ENCODE data around the gene SOHLH1.

SOHLH1 gene, protein sequence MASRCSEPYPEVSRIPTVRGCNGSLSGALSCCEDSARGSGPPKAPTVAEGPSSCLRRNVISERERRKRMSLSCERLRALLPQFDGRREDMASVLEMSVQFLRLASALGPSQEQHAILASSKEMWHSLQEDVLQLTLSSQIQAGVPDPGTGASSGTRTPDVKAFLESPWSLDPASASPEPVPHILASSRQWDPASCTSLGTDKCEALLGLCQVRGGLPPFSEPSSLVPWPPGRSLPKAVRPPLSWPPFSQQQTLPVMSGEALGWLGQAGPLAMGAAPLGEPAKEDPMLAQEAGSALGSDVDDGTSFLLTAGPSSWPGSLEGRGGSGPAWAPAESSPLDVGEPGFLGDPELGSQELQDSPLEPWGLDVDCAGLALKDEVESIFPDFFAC

DNA sequence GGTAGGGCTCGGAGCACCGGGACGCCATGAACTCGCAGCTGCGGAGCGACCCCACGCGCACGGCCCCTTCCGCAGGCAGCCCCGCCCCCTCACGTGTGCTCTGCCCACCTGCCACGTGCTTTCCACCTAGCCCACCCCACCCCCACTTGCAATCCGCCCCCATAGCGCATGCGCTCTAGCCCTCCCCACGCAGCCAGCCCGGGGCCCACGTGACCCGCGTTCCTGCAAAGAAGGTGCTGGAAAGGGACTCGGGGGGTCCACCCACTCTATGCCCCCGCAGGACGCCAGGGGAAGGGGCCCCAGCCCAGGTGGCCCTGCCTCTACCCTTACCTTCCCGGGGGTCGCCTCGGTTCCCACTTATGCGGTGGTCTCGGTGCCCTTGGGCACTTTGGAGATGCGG is at the start of gene SOHLH1:
Gene SOHLH1 (minus strand): TSS at position 42 of the 400 bp plus-strand sequence. CDS start 14 bp downstream, at position 28.
- DNase-seq: no peak

DNA sequence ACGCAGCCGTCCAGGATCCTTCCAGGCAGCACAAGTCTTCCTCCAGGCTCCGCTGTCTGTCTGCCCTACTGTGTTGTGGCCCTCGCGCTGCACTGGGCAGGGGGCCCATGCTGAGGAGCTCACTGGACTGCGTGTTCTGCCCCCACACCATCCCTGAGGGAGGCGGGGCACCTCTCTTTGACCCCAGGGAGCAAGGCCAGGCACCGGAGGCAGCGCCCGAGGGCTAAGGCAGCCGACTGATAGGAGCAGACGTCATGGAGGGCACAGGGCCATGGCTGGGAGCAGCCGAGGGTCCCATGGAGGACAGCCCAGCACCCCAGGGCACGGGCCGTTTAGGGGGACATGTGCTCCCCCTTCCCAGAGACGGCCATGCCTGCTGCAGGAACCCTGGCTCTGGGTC is 49.4 kb upstream of the SOHLH1 start:
- DNase-seq: no peak

DNA sequence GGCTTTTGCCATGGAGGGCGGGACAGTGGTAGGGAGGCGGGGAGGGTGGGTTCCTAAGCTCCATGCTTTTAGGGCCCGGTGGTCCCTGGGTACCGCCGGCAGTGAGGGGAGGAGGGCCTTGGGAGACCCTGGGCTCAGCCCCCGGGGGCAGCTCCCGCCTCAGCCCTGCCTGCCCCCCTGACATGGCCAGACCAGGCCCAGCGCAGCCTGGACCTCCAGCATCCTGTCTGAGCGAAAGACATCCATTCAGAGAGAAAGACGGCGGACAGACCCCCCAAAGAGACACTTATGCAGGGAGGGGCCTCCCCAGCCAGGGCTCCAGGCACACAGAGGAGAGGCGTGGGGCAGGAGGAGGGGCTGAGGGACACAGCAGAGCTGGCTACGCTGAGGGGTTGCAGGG is 48.0 kb upstream of the SOHLH1 start:
- no peak for DNase-seq

DNA sequence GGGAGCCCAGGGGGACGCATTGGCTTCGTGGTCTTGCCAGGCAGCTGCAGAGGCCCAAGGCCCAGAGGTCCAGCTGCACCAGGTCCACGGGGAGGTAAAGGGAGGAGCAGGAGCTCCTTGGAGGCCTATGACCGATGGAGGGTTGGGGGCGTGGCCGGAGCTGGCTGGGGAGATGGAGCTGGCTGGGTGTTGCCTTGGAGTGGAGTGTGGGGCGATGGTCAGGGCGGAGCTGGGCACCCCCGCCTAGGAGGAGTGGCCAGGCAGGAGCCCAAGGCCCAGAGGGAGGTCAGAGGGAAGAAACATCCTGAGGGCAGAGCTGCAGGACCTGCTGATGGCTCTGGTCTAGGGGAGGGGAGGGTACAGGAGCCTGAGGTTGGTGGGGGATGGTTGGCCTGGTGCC is 47.3 kb upstream of the SOHLH1 start:
- no peak for DNase-seq

DNA sequence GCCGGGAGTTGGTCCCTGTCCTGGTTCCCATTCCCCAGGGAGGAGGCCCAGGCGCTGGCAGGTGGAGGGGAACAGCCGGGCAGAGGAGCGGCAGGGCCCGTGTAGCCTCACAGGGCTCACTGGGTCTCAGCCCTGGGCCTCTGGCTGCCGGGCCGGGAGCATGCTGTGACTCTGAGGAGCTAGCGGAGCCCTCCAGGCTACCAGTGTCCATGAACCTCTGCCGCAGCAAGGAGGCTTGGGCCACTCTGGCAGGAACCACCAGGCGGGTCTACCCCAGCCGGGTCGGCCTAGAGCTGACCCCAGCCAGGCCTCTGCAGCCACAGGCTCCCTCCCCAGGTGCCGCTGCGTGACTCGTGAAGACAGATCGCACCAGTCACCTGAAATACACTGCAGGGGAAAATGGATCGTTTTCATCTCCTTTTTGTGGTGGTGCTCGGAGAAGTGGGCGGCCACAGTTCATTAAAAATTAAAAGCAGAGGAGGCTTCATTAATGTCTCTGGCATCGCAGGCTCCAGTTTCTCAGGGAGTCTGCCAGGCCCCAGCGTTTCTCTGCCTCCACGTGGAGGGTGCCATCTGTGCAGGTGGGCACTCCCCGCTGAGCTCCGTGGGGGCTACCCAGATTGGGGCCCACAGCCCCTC is 46.5 kb upstream of the SOHLH1 start:
- DNase-seq: no peak

DNA sequence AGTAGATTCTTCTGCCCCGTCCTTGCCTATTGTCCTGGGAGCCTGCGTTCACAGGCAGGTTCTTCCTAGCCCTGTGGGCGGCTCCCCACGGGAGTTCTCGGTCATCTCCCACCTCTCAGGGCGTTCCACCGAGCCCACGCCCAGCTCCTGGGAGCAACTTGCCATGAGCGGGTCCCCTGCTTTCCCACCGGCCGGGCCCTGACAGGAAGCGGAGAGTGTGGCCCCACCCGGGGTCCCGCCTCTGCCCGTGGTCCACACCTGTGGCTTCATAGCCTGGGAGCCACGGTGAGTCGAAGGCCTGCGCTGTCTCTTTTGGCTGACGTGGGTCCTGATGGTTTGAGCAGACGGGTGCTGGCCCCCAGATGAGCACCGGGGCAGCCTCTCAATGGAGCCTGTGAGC is 45.9 kb upstream of the SOHLH1 start:
- DNase-seq: no peak

DNA sequence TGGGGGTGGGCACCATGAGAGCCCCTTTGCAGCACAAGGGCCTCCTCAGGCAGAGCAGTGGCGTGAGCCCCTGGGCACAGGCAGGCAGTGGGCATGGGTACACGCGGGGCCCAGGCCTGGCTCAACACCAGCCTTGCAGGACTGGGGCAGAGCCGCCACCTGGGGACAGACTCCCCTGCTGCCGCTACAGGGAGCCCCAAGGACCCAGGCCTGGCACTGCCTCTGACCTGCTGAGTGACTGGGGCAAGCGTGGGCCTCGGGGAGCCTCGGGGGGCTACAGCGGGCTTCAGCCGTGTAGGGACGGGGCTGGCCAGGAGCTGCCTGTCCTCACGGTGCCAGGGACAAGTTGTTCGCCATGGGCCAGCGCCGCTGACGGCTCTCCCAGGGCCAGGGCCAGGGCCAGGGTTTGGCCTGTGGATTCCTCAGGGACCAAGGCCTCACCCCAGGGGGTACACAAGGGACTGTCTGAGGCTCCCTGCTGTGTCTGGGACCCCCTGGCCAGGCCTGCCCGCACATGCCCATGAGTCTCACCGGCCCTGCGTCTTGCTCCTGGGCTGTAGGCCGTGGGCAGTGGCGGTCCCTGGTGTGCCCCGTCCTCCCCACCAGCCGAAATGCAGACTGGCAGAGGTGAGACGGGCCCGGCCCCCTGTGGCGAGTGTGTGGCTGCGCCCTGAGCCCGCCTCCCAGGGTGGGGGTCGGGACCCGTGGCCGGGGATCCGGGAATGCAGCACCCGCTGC is 45.2 kb upstream of the SOHLH1 start:
- DNase-seq: no peak

DNA sequence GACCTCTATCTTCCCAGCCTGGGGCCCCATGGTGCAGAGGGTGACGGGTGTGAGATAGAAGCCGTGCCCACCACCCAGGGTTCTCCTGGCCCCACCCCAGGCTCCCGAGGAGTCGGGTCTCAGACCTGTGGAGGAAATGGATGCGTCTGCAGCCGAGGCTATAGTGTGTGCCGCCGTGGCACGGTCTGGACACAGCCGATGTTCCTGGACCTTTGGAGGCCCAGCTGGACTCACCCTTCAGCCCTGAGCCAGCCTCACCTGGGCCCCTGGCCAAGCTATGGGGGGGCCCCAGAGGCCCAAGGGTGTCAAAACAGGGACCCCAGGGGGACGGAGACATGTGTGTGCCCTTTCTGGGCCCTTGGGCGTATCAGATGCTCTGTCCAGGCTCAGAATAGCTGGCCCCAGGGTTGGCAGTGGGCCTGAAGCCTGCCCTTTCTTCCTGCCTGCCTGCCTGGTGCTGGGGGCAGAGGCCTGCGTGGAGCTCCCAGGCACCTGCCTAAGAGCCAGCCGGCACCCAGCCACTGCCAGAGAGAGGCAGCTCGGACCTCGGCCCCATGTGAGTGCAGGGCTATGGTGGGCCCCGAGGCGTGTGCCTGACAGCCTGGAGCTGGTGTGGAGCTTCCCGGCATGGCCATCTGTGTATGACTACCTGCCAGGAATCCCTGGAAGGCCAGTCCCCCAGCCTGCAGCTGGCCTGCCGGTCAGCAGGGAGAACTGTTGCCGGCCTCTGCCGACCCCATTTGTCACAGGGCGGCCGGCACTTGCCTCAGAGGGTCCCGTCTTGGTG is 44.5 kb upstream of the SOHLH1 start:
- no peak for DNase-seq

DNA sequence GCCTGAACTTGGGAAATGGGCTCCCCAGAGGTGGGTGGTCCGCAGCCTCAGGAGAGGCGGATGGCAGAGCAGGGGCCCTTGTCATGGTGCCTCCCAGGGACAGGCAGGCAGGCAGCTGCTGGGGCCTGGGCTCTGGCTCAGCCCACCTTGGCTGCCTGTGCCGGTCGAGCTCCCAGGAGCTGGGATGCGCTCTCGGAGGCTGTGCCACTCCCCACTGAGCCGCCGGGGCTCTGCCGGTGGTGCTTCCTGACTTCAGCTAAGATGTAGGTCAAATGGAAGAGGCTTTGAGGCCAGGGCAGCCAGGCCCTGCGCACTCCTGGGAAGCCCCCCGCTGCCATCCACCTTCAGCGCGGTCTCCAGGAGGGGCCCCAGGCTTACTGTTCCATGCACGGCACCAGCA is 43.7 kb upstream of the SOHLH1 start:
- DNase-seq: no peak

DNA sequence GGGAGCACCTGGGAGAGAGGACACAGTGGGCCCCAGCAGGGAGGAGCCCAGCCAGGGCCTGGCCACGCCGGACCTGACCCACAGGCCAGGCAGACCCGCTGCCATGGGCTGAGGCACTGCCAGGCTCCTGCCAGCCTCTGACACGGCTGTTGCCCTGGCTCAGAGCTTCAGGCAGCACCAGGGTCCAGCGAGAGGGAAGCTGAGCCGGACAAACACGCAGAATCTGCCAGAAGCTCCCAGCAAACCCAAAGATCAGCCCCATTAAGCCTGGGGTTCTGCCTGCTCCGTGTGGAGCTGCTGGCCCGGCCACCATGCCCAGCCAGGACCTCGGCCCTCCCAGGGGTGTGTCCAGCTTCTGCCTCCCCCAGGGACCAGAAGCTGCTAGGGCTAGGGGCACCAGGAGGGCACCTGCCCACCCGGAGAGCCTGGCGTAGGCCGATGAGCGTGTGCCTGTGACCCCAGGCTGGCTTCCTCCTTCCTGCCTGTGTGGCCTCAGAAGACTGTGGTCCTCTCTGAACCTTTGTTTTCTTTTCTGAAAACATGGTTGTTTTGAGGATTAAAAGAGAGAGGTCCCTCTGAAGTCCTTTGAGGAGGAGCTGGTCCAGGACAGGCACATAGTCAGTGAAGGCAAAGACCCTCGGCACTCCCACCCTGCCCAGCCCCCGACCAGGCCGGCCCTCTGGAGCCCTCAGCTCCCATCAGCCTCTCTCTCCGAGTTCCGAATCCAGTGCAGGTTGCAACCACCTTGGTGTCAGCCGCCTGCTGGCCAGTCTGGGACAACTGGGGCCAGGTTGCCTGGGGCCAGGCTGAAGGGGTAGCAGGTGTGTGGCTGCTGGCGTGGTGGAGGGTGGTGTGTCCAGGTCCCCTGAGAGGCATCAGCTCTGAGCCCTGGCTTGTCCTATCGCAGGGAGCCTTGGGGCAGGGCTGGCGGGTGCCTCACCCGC is 42.3 kb upstream of the SOHLH1 start:
- no peak for DNase-seq

DNA sequence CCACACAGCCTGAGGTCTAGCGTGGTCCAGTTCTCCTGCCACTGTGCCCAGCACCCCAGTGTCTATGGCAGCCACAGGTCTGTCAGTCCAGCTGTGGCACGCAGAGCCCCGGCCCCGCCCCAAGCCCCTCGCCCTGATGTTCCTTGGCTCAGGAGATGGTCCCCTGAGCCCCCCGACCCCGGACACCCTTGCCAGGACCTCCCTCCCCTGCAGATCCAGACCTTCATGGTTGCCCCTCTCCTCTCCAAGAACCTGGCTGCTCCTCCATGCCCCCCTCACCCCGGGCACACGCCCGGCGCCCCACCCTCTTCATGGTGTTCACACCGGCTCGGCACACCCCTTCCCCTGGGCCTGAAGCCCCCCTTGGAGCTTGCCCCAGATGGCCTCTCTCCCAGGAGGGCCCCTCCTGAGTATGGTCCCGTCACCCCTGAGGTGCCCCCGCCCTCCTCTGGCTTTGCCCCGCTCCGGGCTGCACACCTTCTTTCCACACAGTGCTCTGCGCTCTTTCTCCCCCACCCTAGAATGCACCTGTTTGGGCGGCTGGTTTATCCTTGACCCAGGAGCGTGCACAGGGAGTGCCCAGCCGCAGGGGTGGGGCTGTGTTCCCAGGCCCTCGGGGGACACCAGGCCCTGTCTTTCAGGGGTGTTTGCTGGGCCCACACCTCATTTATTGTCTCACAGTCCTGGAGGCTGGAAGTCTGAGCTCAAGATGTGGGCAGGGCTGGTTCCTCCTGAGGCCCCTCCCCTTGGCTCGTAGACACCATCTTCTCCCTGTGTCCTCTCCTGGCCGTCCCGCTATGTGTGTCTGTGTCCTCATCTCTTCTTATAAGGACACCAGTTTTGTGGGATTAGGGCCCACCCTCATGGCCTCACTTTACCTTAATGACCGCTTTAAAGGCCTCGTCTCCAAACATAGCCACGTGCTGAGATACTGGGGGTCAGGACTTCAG is 40.3 kb upstream of the SOHLH1 start:
- no peak for DNase-seq

DNA sequence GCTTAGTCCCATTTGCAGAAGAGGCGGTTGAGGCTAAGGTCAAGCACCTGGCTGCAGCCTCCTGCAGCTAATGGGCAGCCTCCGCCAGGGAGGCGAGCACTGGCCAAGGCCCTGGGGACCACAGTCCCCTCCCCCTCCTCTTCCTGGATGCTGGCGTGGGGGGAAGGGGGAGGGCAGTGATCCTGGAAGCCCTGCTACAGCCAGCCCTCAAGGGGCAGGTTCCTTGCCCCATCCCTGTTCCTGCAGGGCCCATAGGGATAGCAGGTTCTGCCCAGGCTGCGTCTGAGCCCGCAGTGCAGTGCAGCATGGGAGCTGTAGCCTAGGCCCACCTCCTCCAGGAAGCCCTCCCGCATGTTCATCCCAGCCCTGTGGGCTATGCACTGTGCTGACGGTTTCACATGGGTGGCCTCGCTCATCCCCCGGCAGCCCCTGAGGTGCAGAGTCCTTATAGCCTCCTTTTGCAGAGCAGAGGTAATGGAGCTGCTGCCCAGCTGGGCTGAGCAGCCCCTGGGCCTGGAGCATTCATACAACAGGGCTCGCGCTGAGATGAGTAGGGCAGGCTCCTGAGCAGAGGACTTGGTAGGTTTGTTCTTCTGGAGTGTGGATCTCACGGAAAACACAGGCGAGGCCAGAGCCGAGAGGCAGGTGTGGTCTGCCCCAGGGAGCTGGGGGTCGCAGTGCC is 38.7 kb upstream of the SOHLH1 start:
- DNase-seq: no peak

DNA sequence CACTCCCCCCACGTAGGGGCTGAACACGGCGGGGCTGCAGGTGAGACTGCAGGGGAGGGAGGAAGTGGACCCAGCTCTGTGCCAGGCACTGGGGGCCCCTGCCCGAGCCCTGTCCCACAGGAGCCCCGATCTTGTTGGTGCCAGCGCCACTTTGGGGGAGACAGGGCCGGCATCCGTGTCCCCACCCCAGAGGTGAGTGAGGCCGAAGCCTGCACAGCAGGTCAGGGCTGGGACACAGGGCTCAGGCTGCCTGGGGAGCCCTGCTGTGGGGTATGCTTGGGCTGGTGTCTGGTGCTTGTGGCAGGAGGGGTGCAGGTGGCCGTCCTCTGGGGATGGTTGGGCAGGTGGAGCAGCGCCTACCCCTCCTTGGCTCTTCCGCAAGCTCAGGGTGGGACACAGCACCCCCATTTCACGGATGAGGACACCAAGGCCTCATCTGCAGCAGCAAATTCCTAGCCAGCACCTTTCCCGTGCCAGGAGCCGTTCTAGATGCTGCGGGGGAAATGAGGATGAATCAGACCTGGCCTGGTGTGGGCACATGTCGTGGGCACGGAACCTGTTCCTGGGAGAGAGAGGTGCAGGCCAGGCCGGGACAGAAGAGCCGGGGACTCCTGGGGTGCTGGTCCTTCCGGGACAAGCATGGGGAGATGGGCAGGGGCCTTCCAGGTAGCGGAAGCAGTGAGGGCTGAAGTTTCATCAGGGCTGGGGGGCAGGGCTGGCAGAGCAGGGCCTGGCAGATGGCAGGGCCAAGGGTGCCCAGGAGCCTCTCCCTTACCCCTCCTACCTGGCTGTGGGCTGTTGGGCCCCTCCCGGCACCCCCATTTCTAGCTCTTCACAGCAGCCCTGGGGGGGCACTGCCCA is 37.9 kb upstream of the SOHLH1 start:
- DNase-seq: no peak

DNA sequence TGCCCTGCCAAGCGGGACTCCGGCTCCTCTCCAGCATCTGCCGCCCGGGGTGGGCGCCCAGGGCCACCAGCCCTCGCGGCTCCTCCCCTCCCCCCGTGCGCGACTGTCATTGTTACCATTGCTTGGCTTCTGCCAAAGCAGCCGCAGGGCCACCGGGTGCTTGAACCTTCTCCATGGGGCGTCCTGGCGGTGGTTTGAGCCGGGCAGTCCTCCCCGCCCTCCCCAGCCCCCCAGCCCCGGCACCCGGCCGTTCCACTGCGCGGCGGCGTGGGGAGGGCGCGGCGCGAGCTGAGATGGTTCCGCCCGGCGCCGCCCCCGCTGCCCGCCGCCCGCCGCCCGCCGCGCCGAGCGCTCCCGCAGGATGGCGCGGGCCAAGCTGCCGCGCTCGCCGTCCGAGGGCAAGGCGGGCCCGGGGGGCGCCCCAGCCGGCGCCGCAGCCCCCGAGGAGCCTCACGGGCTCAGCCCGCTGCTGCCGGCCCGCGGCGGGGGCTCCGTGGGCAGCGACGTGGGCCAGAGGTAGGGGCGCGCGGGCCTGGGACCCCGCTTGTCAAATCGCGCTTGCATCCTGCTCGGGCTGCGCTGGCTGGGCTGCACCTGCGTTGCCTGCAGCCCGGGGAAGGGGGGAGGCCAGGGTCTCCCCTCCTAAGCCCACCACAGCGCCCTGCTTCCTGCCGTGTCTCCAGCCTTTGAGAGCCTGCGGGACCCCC is 37.1 kb upstream of the SOHLH1 start:
- DNase-seq: no peak

DNA sequence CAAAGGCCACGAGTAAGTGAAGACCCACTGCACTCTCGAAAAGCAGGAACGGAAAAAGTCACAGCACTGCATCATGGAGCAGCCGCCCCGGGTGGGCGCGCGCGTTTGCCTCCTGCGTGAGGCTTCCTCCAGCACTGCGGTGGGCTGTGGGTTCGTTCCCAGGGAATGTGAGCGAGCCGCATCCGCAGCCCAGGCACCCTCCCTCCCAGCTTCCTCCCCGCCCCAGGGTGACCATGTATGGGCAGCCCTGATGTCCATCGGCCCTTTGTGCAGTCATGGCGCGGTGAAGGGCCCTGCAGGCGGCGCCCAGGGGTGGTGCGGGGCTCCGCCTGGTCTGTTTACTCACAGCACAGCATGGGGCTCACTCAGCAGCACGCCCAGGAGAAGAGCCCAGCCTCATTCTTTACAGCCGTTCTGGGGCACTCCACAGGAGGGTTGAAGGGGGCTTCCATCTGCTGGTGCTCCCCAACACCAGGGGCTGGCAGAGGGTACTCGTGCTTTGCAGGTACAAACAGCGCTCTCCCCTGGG is 35.4 kb upstream of the SOHLH1 start:
- no peak for DNase-seq

DNA sequence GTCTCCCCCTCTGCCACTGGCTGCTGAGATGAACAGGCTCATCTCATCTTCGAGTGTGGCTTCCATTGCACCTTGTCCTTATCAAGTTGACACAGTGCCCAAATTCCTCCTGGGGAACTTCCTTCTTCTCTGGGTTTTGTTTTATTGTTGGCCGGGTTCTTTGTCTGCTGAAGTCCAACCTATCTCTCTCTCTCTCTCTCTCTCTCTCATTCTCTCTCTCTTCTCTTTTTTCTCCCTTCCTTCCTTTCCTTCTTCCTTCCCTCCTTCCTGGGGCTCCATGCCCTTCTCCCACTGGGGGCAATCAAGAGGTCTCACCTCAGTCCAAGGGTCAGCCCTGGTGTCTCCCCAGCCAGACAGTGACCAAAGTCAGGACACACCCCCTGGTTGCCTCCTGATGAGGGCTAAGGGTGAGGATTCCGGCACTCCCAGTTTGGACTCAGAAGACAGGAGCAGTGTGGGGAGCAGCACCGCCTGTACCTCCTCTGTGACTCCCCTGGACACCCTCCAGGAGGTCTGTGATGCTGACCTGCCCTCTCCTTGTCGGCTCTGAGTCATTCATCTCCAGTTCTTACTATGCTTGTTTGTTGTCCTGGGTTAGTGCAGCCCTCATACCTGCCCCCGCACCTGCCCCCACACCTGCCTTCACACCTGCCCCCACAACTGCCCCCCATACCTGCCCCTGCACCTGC is 33.4 kb upstream of the SOHLH1 start:
- no peak for DNase-seq

DNA sequence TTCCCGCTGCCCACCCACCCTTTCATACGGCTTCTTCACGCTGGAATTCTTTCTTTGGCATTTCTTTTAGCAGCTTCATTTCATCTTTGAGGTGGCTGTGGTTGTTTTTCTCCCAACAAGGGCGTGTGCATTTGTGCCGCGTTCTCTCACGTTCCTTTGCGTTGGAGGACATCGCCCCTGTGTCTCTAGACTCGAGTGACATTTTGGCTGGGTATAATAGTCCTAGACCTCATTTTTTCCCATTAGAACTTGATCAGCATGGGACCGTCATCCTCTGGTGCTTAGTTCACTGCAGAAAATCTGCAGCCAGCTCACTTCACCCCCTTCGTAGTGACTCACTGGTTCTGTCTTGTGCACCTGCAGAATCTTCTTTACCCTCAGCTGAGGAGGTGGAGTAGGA is 32.2 kb upstream of the SOHLH1 start:
- no peak for DNase-seq

DNA sequence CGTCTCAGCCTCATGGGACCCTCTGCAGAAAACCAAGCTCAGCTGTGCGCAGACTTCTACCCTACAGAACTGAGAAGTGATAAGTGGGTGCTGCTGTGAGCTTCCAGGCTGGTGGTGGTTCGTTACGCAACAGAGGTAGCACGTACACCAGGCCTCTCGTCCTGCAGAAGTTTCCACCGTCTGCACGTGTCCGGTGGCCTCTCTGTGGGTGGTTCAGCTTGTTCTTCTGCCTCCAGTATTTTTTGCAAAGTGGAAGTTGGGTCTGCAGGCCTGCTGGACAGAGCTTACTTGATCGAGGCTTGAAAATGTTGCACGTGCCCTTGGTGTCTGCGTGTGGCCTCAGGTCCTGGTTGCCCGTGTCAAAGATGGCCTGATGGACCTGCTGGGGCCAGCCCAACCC is 30.2 kb upstream of the SOHLH1 start:
- DNase-seq: no peak

Data from SHP77 treated with DMSO at 0.1 percent for 48 hours (cell line).